Thoracic aorta (tissue), 2 donors: ENCODE results near the gene IVNS1ABP. TPM values are rescaled to one million over a fixed set of nuclear protein-coding genes. Genes with fewer than 3 reads are reported as not detected.

Experiments
- ATAC-seq: fragments of 150-250 bp; one replicate; pipeline ENCODE4 v1.8.0; 2017; ENCODE audit warnings: low read depth; ENCODE audit not compliant: insufficient number of reproducible peaks, low FRiP score
- DNase-seq: peaks from one replicate; pipeline ENCODE4 v3.0.0-alpha.2; 2020; ENCODE audit warnings: low spot score
- H3K27ac ChIP-seq, 2 donors: fragments of 200-600 bp; sonication (generic); 1 replicate in 1 of 2; 2 replicates in 1 of 2; pipeline ENCODE4 v1.5.1; 2016; ENCODE audit warnings: mild to moderate bottlenecking in 2 of 2, moderate library complexity in 2 of 2
- H3K27me3 ChIP-seq: fragments of 200-600 bp; sonication (generic); replicated peaks from 2 replicates; pipeline ENCODE4 v1.6.0; 2016; ENCODE audit warnings: mild to moderate bottlenecking; ENCODE audit not compliant: insufficient read depth
- H3K36me3 ChIP-seq: fragments of 200-600 bp; sonication (generic); one replicate; pipeline ENCODE4 v1.5.1; 2016
- H3K4me1 ChIP-seq, 2 donors: fragments of 200-600 bp; sonication (generic); 1 replicate in 1 of 2; 2 replicates in 1 of 2; pipeline versions ENCODE4 v1.5.1 to v1.6.0; 2016; ENCODE audit warnings: low read depth in 2 of 2, mild to moderate bottlenecking in 1 of 2; ENCODE audit not compliant: control insufficient read depth in 1 of 2
- H3K4me3 ChIP-seq: fragments of 200-600 bp; sonication (generic); 2 replicates; pipeline ENCODE4 v1.5.1; 2016; ENCODE audit warnings: mild to moderate bottlenecking
- H3K9me3 ChIP-seq: fragments of 200-600 bp; sonication (generic); 2 replicates; pipeline ENCODE4 v1.5.1; 2016
- CTCF ChIP-seq: fragments of 200-600 bp; sonication (generic); IDR thresholded peaks from one replicate; pipeline ENCODE4 v1.5.1; 2019; ENCODE audit warnings: antibody characterized with exemption
- total RNA-seq, 2 donors: library from RNA; depleted of rRNA; stranded (reverse); fragments of >200 nt; gene quantifications; one replicate each; pipeline versions ENCODE4 v1.1.0 to v1.2.3, GENCODE V29; 2016

IVNS1ABP gene
- total RNA-seq, 2 donors from 2014 or later: 44.0 to 72.0 TPM

- H3K27me3 ChIP-seq: no peaks in the 10 kb centered on the region
- peaks cover 18% of the 10 kb centered on the region for H3K36me3 ChIP-seq
- DNase-seq (no peak), ATAC-seq (no peak)
- no peaks in the 10 kb centered on the region for H3K9me3 ChIP-seq
- no peak overlapping the region for H3K4me3 ChIP-seq
- no peak for TF ChIP-seq CTCF
- H3K27ac ChIP-seq: no peak overlapping the region
- peaks cover 0 to 16% of the 10 kb centered on the region in 2 donors for H3K4me1 ChIP-seq
Observed at GRCh38 chr1:185308126-185308525, 8.9 kb downstream of the IVNS1ABP start.

GRCh38 chr1:185305419-185305818 lies 11.6 kb downstream of the IVNS1ABP start:
- H3K36me3 ChIP-seq: peaks cover 27% of the 10 kb centered on the region
- ATAC-seq: no peak

GRCh38 chr1:185300152-185300551 lies 16.9 kb downstream of the IVNS1ABP start:
- ATAC-seq: no peak
- TF ChIP-seq CTCF: no peak
- H3K4me3 ChIP-seq: no peak overlapping the region

More at GRCh38 chr1:185305419-185305818, 11.6 kb downstream of the IVNS1ABP start:
- Histone ChIP-seq H3K9me3 (no peaks in the 10 kb centered on the region), H3K4me3 (no peak overlapping the region), H3K27ac (no peak overlapping the region), H3K4me1 (no peaks in the 10 kb centered on the region), H3K27me3 (no peaks in the 10 kb centered on the region)
- DNase-seq: no peak
- TF ChIP-seq CTCF: no peak

GRCh38 chr1:185297982-185298381 lies 19.1 kb downstream of the IVNS1ABP start:
- H3K27me3 ChIP-seq: no peaks in the 10 kb centered on the region
- H3K27ac ChIP-seq: no peak overlapping the region
- peaks cover 31% of the 10 kb centered on the region for H3K36me3 ChIP-seq
- DNase-seq: no peak
- H3K9me3 ChIP-seq: no peaks in the 10 kb centered on the region
- no peaks in the 10 kb centered on the region for H3K4me1 ChIP-seq
- no peak for TF ChIP-seq CTCF
- no peak overlapping the region for H3K4me3 ChIP-seq
- no peak for ATAC-seq

More at GRCh38 chr1:185300152-185300551, 16.9 kb downstream of the IVNS1ABP start:
- H3K27ac ChIP-seq: no peak overlapping the region
- no peaks in the 10 kb centered on the region for H3K4me1 ChIP-seq
- H3K27me3 ChIP-seq: no peaks in the 10 kb centered on the region
- peaks cover 38% of the 10 kb centered on the region for H3K36me3 ChIP-seq
- DNase-seq: no peak
- no peaks in the 10 kb centered on the region for H3K9me3 ChIP-seq

GRCh38 chr1:185295091-185295490 lies 22.0 kb downstream of the IVNS1ABP start:
- Histone ChIP-seq H3K9me3 (no peaks in the 10 kb centered on the region), H3K4me1 (no peaks in the 10 kb centered on the region), H3K27ac (no peak overlapping the region), H3K4me3 (no peak overlapping the region), H3K27me3 (no peaks in the 10 kb centered on the region), H3K36me3 (peaks cover 19% of the 10 kb centered on the region)
- ATAC-seq (no peak), DNase-seq (no peak)
- no peak for TF ChIP-seq CTCF
